Muscle layer of colon (tissue), 2 donors: ENCODE measurements around the gene MBIP.

Source experiments
- H3K27ac ChIP-seq: one replicate; pipeline ENCODE4 v1.7.0; 2013; ENCODE audit warnings: low read depth, mild to moderate bottlenecking, low read length, moderate library complexity
- H3K27me3 ChIP-seq, 2 donors: one replicate each; pipeline ENCODE4 v1.7.0; 2013; ENCODE audit warnings: low read length in 2 of 2, mild to moderate bottlenecking in 2 of 2; ENCODE audit not compliant: insufficient read depth in 2 of 2, control insufficient read depth in 1 of 2
- H3K36me3 ChIP-seq: one replicate; pipeline ENCODE4 v1.7.0; 2013; ENCODE audit warnings: mild to moderate bottlenecking, low read length; ENCODE audit not compliant: insufficient read depth
- H3K4me1 ChIP-seq: one replicate; pipeline ENCODE4 v1.7.0; 2013; ENCODE audit warnings: mild to moderate bottlenecking, low read length; ENCODE audit not compliant: insufficient read depth
- H3K4me3 ChIP-seq, 2 donors: one replicate each; pipeline ENCODE4 v1.7.0; 2013; ENCODE audit warnings: low read length in 2 of 2, low read depth in 1 of 2, mild to moderate bottlenecking in 1 of 2, moderate library complexity in 1 of 2
- H3K9ac ChIP-seq: one replicate; pipeline ENCODE4 v1.7.0; 2013; ENCODE audit warnings: low read length
- H3K9me3 ChIP-seq: one replicate; pipeline ENCODE4 v1.7.0; 2013; ENCODE audit warnings: mild to moderate bottlenecking, low read length
- donor health status: abdominal sarcoma.
- donor health status: Adenocarcinoma of cecum.

Gene MBIP

GRCh38 chr14:36284971-36285595 lies 35.4 kb downstream of the MBIP start:
- Histone ChIP-seq H3K4me1 (no peaks in the 10 kb centered on the region), H3K36me3 (no peaks in the 10 kb centered on the region), H3K9ac (no peak overlapping the region), H3K9me3 (no peaks in the 10 kb centered on the region), H3K27ac (no peak overlapping the region), H3K27me3 (no peaks in the 10 kb centered on the region), H3K4me3 (no peak overlapping the region)

DNA sequence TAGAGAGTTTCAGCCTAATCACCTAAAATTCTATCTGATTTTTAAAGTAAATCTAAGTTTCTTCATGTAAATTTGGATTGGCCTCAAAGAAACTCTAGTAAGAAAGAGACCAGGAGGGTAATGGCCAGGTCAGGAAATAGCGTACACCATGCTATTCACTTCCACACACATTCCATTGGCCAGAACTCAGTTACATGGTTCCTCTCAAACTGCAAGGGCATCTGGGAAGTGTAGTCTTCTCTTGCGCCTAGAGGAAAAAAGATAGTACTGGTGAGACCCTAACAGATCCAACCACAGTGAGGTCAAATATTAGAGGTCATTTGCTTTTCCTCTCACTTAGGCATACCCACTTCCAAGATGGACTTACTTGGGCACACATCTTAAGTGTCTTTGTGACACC lies 39.1 kb downstream of the MBIP start:
- H3K36me3 ChIP-seq = no peaks in the 10 kb centered on the region
- no peak overlapping the region for H3K27ac ChIP-seq
- H3K4me1 ChIP-seq = no peaks in the 10 kb centered on the region
- no peaks in the 10 kb centered on the region for H3K27me3 ChIP-seq
- H3K9ac ChIP-seq = no peak overlapping the region
- H3K9me3 ChIP-seq = no peaks in the 10 kb centered on the region
- H3K4me3 ChIP-seq = no peak overlapping the region

DNA sequence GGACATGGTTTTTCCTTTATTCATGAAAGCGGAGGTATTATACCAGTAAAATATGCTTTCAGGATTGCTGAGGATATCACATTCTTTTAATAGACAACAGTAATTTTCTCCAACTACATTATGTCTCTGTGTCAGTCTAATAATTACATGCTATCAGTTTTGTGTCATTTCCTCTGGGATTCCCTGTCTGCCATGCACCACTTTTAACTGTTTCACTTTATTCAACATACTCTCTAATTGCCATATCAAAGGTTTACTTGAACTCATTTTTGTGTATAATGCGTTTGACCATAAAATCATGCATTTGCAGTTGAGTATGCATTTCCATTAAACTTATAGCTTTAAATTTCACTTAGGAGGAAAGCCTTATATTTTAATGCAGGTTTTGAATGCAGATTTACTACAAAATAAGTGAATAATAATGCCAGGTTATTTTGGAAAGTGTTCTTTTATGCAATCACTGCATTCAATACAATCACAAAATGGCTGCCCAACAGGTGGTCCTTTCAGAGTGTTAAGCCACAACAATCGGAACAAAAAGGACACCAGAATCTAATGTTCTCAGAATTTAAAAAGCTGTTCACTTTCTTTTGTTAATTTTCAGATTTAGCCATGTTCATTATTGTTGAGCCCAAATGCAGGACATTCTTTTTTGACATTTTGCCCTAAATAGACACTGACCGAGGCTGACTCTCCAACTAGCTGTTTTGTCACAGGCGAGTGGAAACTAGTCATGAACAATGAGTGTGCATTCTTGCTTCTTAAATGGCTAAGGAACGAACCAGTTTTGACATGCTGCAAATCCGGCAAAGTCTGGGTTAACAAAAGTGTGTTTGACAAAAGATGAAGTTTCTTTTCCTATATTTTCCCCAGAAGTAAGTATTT lies 40.9 kb downstream of the MBIP start:
- Histone ChIP-seq H3K4me3 (no peak overlapping the region), H3K4me1 (no peaks in the 10 kb centered on the region), H3K9ac (no peak overlapping the region), H3K36me3 (no peaks in the 10 kb centered on the region), H3K27ac (no peak overlapping the region), H3K27me3 (no peaks in the 10 kb centered on the region), H3K9me3 (no peaks in the 10 kb centered on the region)

GRCh38 chr14:36275741-36276140 lies 44.7 kb downstream of the MBIP start:
- Histone ChIP-seq H3K36me3 (no peaks in the 10 kb centered on the region), H3K27me3 (peaks cover 5 to 17% of the 10 kb centered on the region in 2 donors), H3K4me3 (no peak overlapping the region), H3K27ac (no peak overlapping the region), H3K4me1 (peaks cover 9% of the 10 kb centered on the region), H3K9ac (no peak overlapping the region), H3K9me3 (no peaks in the 10 kb centered on the region)

DNA sequence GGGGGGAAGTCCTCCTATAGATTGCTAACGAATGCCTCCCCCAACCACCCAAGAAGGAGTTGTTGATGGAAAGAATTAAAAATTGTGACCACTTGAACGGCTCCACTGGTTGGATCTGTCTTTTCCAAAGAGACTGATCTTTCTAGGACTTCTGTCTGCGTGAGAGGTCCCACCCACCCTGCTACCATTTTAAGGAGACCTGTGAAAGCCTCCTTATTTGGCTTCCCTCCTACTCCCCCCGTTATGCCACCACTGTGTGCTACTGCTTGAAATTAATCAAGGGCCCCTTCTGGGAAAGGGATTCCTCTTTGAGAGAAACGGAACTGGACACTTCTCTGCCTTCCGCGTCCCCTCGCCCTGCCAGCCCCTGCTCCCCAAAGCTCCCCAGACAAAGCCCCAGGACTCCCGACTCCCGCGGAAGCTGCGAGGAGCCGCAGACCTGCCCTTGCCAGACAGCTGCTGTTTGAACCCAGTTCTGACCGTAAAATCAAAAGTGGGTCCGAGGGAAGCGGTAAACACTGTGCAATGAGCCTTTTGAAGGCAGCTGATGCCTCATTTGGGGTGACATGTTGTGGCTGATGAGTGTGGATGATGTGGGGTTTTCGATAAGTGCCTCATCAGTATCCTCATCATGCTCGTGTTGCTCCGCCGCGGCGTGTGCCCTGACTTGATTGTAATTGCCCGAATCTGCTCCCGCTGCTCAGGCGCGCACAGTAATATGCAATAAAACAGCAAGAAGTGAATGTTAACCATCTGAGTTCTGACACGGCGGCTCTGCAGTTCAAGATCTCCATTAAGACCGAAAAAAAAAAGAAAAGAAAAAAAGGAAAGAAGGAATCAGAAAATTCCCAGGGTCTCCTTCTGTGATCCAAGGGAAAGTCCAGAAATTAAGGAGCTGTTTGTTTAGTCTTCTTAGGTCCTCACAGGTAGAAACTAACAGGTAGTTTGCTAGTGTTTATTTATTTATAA lies 48.2 kb downstream of the MBIP start:
- H3K36me3 ChIP-seq = no peaks in the 10 kb centered on the region
- H3K9me3 ChIP-seq = no peaks in the 10 kb centered on the region
- H3K27ac ChIP-seq = no peak overlapping the region
- peak overlapping the region in 1 of 2 donors; percentile 35 for H3K4me3 ChIP-seq
- peaks cover 9% of the 10 kb centered on the region for H3K4me1 ChIP-seq
- peaks cover 5 to 17% of the 10 kb centered on the region in 2 donors for H3K27me3 ChIP-seq
- H3K9ac ChIP-seq = no peak overlapping the region

- Histone ChIP-seq H3K4me3 (no peak overlapping the region), H3K27me3 (peaks cover 5 to 17% of the 10 kb centered on the region in 2 donors), H3K27ac (no peak overlapping the region), H3K4me1 (peaks cover 9% of the 10 kb centered on the region), H3K9me3 (no peaks in the 10 kb centered on the region), H3K36me3 (no peaks in the 10 kb centered on the region), H3K9ac (no peak overlapping the region)
These were observed 49.2 kb downstream of the MBIP start for GRCh38 chr14:36271222-36271621.

DNA sequence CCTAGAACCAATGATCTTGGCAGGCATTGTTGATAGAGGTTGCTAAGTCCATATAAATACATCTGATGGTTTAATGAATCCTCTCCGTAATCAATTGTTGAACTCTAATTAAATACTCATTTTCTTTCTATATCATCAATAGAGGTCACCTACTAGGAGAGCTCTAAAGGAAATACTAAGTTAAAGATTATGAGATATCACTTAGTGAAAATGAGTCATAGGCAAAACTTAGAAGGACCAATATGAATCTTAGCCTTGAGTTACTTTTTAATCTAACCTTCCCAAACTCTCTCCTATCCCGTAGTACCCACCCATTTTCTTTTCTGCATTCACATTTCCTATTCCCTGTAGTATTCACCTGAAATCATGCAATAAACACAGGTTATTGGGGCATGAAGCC lies 50.2 kb downstream of the MBIP start:
- peaks cover 5 to 17% of the 10 kb centered on the region in 2 donors for H3K27me3 ChIP-seq
- no peak overlapping the region for H3K27ac ChIP-seq
- H3K9ac ChIP-seq = no peak overlapping the region
- no peaks in the 10 kb centered on the region for H3K9me3 ChIP-seq
- peaks cover 9% of the 10 kb centered on the region for H3K4me1 ChIP-seq
- no peak overlapping the region for H3K4me3 ChIP-seq
- H3K36me3 ChIP-seq = no peaks in the 10 kb centered on the region

DNA sequence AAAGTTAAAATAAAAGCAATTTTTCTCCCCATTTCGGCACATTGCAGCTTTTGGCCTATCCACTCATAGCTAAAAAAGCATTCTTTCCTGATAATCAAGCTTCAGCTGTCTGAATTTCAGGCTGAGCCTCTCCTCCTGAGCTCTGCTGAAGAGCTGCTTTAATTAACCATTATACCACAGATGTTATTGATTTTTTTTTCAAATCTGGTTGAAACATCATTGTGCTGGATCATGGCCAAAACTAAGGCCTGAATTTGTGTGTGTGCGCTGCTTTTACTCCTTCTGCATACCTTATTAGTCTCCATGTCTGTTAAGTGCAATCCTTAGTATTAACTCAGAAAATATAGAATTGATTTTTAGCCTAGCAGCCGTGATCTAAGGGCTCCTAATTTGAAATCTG lies 52.3 kb downstream of the MBIP start:
- Histone ChIP-seq H3K27me3 (peaks cover 4 to 10% of the 10 kb centered on the region in 2 donors), H3K27ac (no peak overlapping the region), H3K4me3 (no peak overlapping the region), H3K9ac (no peak overlapping the region), H3K9me3 (no peaks in the 10 kb centered on the region), H3K36me3 (no peaks in the 10 kb centered on the region), H3K4me1 (peaks cover 9% of the 10 kb centered on the region)

- Histone ChIP-seq H3K4me3 (no peak overlapping the region), H3K27me3 (no peaks in the 10 kb centered on the region), H3K27ac (no peak overlapping the region)
These were observed 55.8 kb downstream of the MBIP start for GRCh38 chr14:36264595-36264994.

DNA sequence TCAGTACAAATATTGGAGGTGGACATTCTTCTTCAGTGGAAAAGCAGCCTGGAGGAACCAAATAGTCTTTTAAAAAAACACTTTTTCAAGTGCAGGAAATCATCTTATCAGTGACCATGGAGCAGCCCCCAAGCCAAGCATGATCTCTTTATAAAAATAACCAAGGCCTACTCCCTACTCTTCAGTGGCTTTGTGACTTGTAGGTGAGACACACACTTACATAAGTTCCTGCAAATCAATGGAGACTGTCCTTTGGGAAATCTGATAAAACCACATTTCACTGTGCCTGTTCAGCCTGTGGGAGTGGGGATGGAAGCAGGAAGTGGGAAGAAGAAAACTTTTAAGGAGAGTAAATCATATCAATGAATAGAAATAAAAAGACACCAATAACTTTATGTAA lies 56.3 kb downstream of the MBIP start:
- Histone ChIP-seq H3K4me3 (no peak overlapping the region), H3K4me1 (no peaks in the 10 kb centered on the region), H3K36me3 (no peaks in the 10 kb centered on the region), H3K27me3 (no peaks in the 10 kb centered on the region), H3K27ac (no peak overlapping the region), H3K9ac (no peak overlapping the region), H3K9me3 (no peaks in the 10 kb centered on the region)

More at GRCh38 chr14:36264595-36264994, 55.8 kb downstream of the MBIP start:
- no peak overlapping the region for H3K9ac ChIP-seq
- no peaks in the 10 kb centered on the region for H3K36me3 ChIP-seq
- H3K4me1 ChIP-seq = no peaks in the 10 kb centered on the region
- no peaks in the 10 kb centered on the region for H3K9me3 ChIP-seq
